ENCODE measurements around the gene MPC1.

GRCh38 chr6:166348305-166348949 is 34.3 kb downstream of the MPC1 start:
- TF ChIP-seq CTCF (IDR thresholded peaks at IDR 0.05), result no peak
- no peak for TF ChIP-seq POLR2A (IDR thresholded peaks at IDR 0.05)
- no peak for TF ChIP-seq EP300 (IDR thresholded peaks at IDR 0.05; ENCODE audit: low read depth)
- no peak for TF ChIP-seq POLR2AphosphoS5 (IDR thresholded peaks at IDR 0.05)

Data from transverse colon (tissue), 4 donors.